Tibial nerve (tissue), 4 donors: ENCODE measurements around the gene STRIP1.

ENCODE experiments used
- EP300 ChIP-seq, 2 donors: sonication (generic); formaldehyde crosslinking; IDR thresholded peaks; one replicate each; pipeline ENCODE4 v1.6.1; 2017; ENCODE audit warnings: antibody characterized with exemption in 2 of 2, mild to moderate bottlenecking in 1 of 2
- POLR2A ChIP-seq, 2 donors: fragments of 450-650 bp; IDR thresholded peaks; one replicate each; pipeline ENCODE4 v1.6.1; 2017; ENCODE audit warnings: antibody characterized with exemption in 2 of 2, mild to moderate bottlenecking in 2 of 2, moderate library complexity in 2 of 2
- TF ChIP-seq, protein P1 (sequence below), 5 experiments: fragments of 200-600 bp in 3 of 5; fragments of 450-650 bp in 2 of 5; sonication (generic) in 3 of 5; IDR thresholded peaks; one replicate each; pipeline ENCODE4 v1.5.1; 2016 to 2019; ENCODE audit warnings: antibody characterized with exemption in 5 of 5, mild to moderate bottlenecking in 3 of 5, moderate library complexity in 2 of 5

DNA sequence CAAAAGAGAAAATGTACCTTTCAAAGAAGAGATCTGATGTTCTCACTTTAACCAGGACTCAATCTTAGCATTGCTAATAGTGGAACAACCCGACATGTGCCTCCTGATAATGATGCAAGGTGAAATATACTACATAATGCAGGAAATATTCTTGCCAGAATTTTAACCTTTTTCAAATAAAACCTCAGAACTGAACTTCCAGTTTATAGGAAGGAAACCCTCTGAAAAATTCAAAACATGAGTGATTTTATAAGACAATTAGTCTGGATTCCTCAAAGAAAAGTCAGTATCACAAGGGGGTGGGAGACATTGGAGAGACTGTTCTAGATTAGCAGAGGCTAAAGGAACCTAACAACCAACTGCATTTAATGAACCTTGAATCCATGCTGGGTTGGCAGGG, 31.7 kb upstream of the STRIP1 start:
- TF ChIP-seq, protein P1, sequence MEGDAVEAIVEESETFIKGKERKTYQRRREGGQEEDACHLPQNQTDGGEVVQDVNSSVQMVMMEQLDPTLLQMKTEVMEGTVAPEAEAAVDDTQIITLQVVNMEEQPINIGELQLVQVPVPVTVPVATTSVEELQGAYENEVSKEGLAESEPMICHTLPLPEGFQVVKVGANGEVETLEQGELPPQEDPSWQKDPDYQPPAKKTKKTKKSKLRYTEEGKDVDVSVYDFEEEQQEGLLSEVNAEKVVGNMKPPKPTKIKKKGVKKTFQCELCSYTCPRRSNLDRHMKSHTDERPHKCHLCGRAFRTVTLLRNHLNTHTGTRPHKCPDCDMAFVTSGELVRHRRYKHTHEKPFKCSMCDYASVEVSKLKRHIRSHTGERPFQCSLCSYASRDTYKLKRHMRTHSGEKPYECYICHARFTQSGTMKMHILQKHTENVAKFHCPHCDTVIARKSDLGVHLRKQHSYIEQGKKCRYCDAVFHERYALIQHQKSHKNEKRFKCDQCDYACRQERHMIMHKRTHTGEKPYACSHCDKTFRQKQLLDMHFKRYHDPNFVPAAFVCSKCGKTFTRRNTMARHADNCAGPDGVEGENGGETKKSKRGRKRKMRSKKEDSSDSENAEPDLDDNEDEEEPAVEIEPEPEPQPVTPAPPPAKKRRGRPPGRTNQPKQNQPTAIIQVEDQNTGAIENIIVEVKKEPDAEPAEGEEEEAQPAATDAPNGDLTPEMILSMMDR (IDR thresholded peaks at IDR 0.05) = no peak
- TF ChIP-seq POLR2A (IDR thresholded peaks at IDR 0.05) (no peak), EP300 (IDR thresholded peaks at IDR 0.05) (no peak)
